Activated CD8-positive, alpha-beta memory T cell treated with anti-CD3 and anti-CD28 coated beads, Interleukin-2, amount 50 U/mL, for 1 hour (primary cell): ENCODE measurements around the gene SCNN1B.
"Not testable (repeated sequence)": the region's sequence is repeated elsewhere in the genome, so short reads cannot be mapped to it uniquely, and the experiment has no call there.

Source experiments
- DNase-seq: peaks from one replicate; pipeline ENCODE4 v3.0.0-alpha.2; 2020; ENCODE audit errors: extremely low read depth

The SCNN1B gene, protein sequence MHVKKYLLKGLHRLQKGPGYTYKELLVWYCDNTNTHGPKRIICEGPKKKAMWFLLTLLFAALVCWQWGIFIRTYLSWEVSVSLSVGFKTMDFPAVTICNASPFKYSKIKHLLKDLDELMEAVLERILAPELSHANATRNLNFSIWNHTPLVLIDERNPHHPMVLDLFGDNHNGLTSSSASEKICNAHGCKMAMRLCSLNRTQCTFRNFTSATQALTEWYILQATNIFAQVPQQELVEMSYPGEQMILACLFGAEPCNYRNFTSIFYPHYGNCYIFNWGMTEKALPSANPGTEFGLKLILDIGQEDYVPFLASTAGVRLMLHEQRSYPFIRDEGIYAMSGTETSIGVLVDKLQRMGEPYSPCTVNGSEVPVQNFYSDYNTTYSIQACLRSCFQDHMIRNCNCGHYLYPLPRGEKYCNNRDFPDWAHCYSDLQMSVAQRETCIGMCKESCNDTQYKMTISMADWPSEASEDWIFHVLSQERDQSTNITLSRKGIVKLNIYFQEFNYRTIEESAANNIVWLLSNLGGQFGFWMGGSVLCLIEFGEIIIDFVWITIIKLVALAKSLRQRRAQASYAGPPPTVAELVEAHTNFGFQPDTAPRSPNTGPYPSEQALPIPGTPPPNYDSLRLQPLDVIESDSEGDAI

DNA sequence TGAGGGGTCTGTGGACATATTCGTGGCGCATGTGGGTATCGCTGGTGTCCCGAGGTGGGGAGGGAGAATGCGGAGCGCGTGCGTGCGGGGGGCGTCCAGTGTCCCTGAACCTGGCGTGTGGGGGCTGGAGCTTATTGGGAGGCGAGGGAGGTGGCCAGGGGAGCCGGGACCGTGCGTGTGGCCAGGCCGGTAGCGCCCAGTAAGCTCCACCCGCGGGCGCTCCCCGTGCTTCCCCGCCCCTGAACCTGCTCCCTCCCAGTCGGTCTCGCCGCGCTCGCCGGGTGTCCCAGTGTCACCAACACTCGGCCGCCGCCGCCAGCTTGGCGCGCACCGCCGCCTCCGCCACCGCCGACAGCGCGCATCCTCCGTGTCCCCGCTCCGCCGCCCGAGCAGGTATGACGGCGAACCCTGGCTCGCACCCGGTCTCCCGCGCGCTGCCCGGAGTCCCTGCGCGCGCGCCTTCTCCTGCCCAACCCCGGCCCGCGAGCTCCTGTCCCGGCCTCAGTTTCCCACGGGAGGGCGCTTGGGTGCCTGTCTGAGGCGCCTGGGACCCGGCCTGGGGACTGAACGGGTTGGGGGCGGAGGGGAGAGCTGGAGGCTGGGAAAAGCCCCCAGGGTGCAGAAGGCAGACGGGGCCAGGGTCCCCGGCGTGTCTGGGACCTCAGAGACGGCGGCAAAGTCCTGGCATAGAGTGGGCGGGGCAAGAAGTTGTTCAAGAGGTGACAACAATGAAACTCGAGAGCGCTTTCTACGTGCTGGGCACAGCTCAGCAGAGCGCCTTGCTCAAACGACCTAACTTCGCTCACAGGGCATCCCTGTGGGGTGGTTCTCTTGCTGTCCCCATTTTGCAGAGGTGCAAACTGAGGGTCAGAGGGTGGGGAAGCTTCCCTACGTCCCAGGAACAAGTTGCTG is at the start of gene SCNN1B:
Gene SCNN1B (plus strand): TSS at position 258 of the 912 bp plus-strand sequence. CDS start 46,298 bp downstream, outside the sequence.
- no peak for DNase-seq

DNA sequence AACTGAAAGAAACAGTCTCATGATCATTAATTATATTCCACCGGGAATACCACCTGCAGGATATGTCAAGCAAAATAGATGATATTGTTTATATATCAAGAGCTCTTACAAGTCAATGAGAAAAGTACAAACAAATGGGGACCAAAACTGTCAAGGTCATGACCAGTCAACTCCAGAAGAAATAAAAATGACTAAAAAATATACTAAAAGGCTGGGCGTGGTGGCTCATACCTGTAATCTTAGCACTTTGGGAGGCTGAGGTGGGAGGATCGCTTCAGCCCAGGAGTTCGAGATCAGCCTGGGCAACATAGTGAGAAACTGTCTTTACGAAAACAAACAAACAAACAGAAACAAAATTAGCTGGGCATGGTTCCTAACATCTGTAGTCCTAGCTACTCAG is 49.8 kb upstream of the SCNN1B start:
- no peak for DNase-seq

DNA sequence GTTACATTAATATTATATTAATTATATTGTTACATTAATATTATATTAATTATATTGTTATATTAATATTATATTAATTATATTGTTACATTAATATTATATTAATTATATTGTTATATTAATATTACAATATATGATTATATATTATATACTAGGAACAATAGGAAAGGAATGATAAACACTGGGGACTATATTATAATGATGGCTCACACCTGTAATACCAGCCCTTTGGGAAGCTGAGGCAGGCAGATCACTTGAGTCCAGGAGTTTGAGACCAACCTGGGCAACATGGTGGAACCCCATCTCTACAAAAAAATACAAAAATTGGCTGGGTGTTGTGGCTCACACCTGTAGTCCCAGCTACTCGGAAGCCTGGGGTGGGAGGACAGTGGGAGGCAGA is 48.5 kb upstream of the SCNN1B start:
- not testable (repeated sequence) for DNase-seq

DNA sequence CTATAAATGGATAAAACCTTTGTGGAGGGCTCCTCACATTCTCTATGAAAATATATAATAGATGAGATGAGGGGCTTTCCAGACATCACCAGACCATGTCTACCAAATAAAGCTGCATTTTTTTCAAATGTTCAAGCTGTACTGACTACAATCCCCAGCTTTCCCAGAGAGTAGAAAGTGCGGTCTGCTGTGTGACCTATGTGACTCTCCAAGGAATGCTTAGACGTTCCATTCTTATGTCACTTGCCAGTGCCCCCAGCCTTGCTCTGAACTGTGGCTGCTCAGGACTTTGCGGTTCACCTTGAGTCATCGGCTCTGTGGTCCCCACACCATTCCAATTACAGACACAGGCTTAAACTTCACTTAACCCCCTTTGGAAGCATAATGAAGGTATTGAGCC is 47.8 kb upstream of the SCNN1B start:
- no peak for DNase-seq

DNA sequence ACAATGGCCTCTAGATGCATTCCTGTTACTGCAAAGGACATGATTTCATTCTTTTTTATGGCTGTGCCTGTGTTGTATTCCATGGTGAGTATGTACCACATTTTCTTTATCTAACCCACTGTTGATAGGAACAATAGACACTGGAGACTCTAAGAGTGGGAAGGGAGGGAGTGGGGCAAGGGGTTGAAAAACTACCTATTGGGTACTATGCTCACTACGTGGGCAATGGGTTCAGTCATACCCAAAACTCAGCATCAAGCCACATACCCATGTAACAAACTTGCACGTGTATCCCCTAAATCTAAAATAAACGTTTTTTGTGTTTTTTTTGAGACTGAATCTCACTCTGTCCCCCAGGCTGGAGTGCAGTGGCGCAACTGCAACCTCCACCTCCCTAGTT is 47.1 kb upstream of the SCNN1B start:
- no peak for DNase-seq

DNA sequence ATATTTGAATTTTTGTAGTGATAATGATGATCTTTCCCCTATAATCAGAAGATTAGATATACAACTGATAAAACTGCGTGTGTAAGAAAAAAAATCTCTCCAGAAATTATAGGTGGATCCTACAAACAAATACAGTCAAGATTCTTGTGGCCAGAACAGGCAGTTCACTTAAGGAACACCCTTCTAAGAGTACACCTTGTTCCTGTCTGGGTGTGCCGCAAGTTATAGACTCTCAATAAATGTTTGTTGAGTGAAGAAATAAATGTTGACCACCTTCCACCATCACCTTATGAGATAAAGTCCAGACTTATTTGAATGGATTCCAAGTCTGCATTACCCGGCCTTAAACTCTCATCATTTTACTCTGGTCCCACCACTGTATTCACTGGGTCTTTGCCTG is 45.7 kb upstream of the SCNN1B start:
- no peak for DNase-seq

DNA sequence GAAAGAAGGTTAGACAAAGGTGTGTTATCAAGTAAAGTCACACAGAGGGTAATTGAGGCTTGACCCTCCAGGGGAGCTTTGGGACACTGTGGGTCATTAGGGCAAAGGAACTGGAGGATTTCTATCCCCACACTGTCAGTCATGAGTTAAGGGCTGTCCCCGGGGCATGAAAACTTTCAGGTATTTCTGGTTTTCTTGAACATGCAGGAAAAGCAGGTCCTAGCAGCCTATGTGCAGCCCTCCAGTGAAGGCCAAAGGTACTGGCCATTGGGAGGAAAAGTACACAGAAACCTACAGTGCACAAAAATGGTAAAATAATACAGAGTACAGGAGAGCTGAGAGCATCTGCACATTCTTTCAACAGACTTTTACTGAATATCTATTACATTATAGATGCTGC is 44.4 kb upstream of the SCNN1B start:
- DNase-seq: no peak

DNA sequence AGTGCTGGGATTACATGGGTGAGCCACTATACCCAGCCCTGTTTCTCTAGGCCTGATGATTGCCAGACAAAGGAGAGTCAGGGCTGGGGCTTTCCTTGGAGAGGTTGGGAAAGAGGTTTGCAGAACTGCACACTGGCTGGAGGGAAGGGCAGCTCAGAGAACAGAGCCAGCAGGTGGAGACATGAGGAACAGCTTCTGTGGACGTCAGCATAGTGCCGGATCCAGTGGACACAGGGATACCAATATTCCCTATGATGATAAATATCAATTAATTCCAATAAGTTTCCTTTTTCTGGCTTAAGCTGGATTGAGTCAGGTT is 43.2 kb upstream of the SCNN1B start:
- no peak for DNase-seq

DNA sequence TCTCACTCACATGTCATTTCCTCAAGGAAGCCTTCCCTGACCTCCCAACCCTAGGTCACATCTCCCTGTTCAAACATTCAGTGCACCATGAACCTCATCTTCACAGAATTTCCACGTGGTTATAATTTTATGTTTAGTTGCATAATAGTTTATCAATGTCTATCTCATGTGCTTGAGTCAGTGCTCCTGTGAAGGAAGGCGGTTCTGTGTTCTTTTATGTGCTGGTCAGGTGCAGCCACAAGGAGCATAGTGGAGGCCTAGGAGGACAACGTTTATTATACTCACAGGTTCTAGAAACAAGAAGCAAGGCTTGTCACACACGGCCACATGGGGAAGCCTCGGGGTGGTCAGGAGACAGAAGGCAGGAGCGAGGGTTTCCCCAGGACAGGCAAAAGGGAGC is 34.5 kb upstream of the SCNN1B start:
- DNase-seq: no peak

DNA sequence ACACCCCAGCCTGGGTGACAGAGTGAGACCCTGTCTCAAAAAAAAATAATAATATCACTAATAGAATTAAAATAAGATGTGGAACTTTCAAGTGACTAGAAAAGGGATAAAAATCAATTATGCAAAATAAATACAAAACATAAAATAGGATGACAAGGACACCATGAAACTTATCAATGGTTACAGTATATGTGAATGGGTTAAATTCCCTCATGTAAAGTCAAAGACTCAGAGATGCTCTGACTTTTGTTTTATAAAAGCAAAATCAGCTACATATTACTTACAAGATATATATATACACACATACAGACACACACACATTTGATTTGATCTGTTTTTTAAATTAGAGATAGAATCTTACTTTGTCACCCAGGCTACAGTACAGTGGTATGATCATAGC is 33.5 kb upstream of the SCNN1B start:
- DNase-seq: no peak

DNA sequence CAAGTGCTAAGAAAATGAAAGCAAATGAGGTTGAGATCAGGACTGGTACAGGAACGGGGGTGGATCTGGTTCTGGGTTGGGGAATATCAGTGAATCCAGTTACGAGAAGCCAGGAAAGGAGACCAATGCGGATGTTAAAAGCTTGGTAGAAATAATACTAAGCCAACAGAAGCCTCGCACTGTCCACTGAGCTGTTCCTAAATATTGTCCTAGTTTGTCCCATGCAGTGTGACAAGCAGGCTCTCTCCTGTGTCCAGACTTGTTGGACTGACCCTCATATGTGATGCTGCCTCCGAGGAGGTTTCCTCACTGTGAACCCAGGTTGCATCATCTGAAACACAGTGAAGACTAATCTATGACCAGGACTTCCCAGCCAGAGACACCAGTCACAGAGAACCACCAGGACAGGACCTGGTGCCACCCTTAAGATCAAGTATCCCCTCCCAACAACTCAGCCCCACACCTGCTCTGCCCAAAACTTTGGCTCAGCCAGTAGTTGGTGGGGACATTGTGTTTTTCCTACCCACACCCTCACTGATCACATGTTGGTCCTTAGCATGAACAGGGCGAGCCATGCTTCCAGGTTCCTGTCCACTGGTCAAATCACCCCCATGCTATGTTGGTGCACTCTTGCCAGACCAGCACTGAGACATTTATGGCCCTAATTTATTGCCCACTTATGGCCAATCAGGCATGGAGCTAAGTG is 32.7 kb upstream of the SCNN1B start:
- no peak for DNase-seq

DNA sequence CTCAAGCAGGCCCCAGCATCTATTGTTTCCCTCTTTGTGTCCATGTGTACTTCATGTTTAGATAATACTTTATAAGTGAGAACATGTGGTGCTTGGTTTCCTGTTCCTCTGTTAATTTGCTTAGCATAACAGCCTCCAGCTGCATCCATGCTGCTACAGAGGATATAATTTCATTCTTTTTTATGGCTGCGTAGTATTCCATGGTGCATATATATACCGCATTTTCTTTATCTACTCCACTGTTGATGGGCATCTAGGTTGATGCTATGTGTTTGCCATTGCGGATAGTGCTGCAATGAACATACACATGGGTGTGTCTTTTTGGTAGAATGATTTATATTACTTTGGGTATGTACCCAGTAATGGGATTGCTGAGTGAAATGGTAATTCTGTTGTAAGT is 31.4 kb upstream of the SCNN1B start:
- no peak for DNase-seq

DNA sequence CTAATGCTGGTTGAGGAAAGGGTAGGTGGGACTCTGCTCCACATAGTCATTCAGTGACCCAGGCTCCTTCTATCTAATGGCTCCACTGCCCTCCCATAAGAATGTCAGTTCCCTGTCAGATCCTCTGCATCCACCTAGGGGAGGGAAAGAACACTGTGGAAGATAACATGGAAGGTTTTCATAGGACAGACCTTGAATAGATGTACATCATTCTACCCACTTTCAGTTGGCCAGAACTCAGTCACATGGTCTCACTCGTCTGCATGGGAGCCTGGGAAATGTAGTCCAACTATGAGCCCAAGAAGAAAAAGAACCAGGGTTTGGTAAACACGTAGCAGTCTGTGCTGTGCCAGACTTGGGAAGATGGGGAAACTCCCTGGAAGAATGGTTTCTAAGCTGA is 27.1 kb upstream of the SCNN1B start:
- DNase-seq: no peak

DNA sequence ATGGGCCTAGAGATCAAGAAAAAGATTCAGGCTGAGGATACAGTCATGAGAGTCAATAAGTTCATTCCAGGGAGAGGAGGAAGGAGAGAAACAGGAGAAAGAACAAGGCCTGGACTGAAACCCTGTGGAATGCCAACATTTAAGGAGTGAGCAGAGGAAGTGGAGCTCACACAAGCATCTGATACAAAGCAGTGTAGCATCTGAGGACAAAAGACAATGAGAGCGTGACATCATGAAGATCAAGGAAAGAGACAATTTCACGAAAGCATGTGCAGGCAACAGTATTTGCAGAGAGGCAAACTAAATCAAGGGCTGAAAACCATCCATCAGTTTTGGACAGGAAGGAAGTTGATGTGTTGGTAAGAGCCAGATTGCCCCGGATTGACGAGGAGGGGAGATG is 25.3 kb upstream of the SCNN1B start:
- DNase-seq: no peak

DNA sequence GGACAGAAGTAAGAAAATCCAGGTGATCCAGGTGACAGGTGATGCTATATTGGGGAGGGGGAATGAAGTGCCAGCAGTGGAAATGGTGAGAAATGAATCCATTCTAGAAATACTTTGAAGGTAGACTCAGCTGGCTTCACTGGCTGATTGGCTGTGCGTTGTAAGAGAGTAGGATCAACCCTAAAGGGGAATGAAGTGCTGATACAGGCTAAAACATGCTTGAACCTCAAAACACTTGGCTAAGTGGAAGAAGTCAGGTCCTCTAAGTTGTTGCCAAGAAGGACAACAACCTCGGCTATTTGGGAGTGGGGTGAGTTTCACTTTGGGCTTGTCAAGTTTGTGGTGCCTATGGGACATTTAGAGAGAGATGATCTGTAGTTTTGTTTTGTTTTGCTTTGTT is 24.1 kb upstream of the SCNN1B start:
- DNase-seq: no peak

DNA sequence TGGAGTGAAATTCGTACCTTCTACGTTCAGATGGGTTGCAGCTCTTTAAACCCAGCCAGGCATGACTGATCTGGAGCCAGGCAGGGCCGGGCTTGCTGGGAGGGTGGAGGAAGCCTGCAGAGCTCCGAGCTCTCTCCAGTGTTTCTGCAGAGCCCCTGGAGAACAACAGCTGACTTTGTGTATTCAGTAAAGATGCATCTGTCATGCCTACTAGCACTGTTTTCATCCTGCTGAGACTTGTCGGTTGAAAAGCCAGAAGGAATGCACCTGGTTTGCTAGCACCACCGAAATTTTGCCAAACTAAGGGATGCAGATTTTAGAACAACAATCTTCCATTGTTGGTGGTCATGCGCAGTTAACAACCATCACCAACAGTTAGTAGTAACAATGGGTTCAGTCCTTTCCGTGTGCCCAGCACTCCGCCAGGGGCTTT is 22.4 kb upstream of the SCNN1B start:
- no peak for DNase-seq

DNA sequence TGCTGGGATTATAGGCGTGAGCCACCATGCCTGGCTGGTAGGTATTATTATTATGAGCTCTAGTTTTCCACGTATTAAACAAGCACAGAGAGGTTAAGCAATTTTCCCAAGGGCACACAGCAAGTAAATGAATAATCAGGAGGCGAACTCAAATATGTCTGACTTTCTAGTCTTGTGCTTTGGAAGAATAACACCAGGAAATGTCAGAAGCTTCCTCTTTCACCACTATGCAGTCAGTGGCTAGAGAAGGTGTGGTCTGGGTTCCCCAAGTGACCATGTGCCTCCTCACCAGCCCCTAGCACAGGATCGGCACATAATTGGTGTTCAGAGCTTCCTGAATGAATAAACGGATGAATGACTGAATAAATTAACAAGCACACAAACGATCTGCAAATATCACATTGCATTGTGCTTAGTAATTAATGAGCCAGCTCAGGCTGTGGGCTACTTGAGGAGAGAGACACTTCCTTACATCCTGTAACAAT is 21.6 kb upstream of the SCNN1B start:
- no peak for DNase-seq

DNA sequence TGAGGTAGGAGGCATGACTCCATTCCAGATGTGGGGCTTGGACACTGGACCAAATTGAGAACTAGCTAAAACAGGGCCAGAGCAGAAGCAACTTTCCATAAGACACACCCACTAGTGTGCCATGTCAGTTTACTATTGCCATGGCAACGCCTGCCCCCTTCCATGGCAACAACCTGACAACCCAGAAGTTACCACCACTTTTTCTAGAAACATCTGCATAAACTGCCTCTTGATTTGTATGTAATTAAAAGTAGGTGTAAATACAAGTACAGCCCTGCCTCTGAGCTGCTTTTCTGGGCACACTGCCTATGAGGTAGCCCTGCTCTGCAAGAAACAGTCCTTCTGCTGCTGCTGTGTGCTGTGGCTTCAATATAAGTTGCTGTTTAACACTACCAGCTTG is 19.5 kb upstream of the SCNN1B start:
- no peak for DNase-seq

DNA sequence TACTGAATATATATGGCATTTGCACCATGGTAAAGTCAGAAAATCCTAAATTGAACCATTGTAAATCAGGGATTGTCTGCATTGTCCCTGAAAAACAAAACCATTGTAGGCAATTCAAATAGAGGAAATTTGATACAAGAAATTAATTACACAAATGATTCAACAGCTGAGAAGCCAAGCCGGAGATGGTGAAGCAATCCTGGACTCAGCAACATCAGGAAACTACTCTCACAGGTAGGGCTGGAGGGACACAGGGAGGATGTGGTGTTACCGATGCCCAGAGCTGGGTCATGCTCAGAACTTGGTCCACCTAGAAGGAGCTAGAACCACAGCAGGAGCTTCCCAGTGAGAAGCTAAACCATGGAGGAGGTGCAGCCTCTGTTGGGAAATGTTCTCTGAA is 18.5 kb upstream of the SCNN1B start:
- DNase-seq: no peak

DNA sequence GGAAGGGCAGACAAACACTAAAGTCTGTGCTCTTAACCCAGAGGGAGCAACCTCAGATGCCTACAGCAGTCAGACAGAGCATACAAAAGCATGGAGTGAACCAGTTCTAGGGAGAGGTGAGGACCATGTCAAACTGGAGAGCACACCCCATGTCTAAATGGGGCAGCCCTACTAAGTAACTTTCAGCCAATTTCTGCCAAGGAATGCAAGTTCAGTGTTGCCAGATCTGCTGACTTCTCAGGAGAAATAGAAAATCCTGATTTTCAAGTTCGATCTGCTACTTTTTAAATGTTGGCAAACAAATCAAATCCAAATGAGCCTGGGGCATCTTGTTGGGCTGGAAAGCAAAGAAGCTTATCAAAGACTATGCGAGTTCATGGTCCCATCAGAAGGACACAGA is 17.5 kb upstream of the SCNN1B start:
- DNase-seq: no peak

DNA sequence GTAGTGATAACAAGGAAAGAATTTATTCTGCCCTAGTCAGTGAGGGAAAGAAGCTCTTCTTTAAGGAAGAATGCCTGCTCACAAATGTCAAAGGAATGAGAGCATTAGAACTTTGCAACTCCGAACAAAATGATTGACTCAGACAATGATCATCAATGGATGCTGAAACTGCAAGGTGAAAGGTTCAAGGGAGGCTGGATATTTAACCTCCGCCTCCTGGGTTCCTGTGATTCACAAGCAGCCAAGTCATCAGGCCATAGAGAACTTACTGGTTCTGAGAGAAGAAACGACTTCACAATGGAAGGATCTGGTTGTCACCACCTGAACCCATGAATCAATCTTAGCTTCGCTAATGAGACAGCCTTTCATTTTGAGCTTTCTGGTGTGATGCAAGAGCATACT is 16.0 kb upstream of the SCNN1B start:
- no peak for DNase-seq

DNA sequence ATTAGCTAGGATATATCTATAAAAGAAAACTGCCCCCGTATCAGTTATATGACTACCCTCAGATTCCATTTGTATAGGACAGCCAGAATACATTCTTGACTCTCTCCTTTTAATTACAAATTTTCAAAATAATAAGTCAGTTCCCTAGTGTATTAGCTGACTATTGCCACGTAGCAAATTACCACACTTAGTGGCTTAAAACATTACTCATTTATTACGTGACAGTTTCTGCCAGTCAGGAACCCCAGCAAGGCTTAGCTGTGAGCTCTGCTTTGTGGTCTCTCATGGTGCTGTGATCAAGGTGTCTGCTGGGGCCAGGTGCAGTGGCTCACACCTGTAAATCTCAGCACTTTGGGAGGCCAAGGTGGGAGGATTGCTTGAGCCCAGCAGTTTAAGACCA is 13.9 kb upstream of the SCNN1B start:
- no peak for DNase-seq
